Measurements from ENCODE around the gene CCAR1.

GRCh38 chr10:68705548-68705947, 15.5 kb upstream of the CCAR1 start:
- TF ChIP-seq SRF (IDR thresholded peaks at IDR 0.05; ENCODE audit: low read depth) (no peak), MAX (IDR thresholded peaks at IDR 0.05) (no peak), CTCF (IDR thresholded peaks at IDR 0.05 in 2 of 3, conservative IDR thresholded peaks at IDR 0.05 in 1 of 3; ENCODE audit: borderline replicate concordance in 1 of 3, insufficient read depth in 1 of 3, low read depth in 2 of 3, low read length in 2 of 3) (no peak), POLR2AphosphoS5 (IDR thresholded peaks at IDR 0.05; ENCODE audit: low read depth, low read length) (no peak), POLR2A (IDR thresholded peaks at IDR 0.05; ENCODE audit: borderline replicate concordance, extremely low read depth, insufficient read depth, insufficient read length) (no peak), EZH2phosphoT487 (IDR thresholded peaks at IDR 0.05; ENCODE audit: borderline replicate concordance) (no peak), SP1 (IDR thresholded peaks at IDR 0.05; ENCODE audit: low read depth) (no peak), EZH2 (IDR thresholded peaks at IDR 0.05) (no peak), ELF1 (IDR thresholded peaks at IDR 0.05; ENCODE audit: borderline replicate concordance, low read depth) (no peak), CBX3 (IDR thresholded peaks at IDR 0.05; ENCODE audit: low read depth) (no peak)
- TF ChIP-seq, protein P1, sequence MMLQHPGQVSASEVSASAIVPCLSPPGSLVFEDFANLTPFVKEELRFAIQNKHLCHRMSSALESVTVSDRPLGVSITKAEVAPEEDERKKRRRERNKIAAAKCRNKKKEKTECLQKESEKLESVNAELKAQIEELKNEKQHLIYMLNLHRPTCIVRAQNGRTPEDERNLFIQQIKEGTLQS (IDR thresholded peaks at IDR 0.05) = no peak
